ENCODE results near the gene TMUB2.

- no peak for TF ChIP-seq POLR2AphosphoS5 (IDR thresholded peaks at IDR 0.05; ENCODE audit: low read depth, low read length)
- TF ChIP-seq POLR2A (IDR thresholded peaks at IDR 0.05; ENCODE audit: low read depth, low read length): no peak
- no peak for TF ChIP-seq SPI1 (IDR thresholded peaks at IDR 0.05; ENCODE audit: low read depth, low read length)
- TF ChIP-seq PAX5 (IDR thresholded peaks at IDR 0.05; ENCODE audit: insufficient read depth, low read length, severe bottlenecking): no peak
These were observed 27.1 kb upstream of the TMUB2 start for GRCh38 chr17:44159519-44160210.

Measured in GM12891 (cell line).